Endodermal cell (in vitro differentiated cells): ENCODE data around the gene CELF1. TPM values are rescaled to one million over a fixed set of nuclear protein-coding genes. Genes with fewer than 3 reads are reported as not detected.

Experiments used
- DNase-seq: peaks from one replicate; pipeline ENCODE4 v3.0.0-alpha.2; 2017
- H3K27ac ChIP-seq: 2 replicates; pipeline ENCODE4 v1.5.1; 2013; ENCODE audit warnings: mild to moderate bottlenecking, low read depth, low read length, moderate library complexity
- H3K27me3 ChIP-seq: 2 replicates; pipeline ENCODE4 v1.6.1; 2013; ENCODE audit warnings: mild to moderate bottlenecking, low read length, moderate library complexity; ENCODE audit not compliant: insufficient read depth, control insufficient read depth, poor library complexity, severe bottlenecking
- H3K36me3 ChIP-seq: 2 replicates; pipeline ENCODE4 v1.7.0; 2013; ENCODE audit warnings: mild to moderate bottlenecking, low read length, moderate library complexity; ENCODE audit not compliant: control insufficient read depth, insufficient read depth
- H3K4me1 ChIP-seq: one replicate; pipeline ENCODE4 v1.7.0; 2013; ENCODE audit warnings: low read length; ENCODE audit not compliant: control insufficient read depth, insufficient read depth
- H3K4me3 ChIP-seq: 2 replicates; pipeline ENCODE4 v1.5.1; 2013; ENCODE audit warnings: mild to moderate bottlenecking, low read length, moderate library complexity
- H3K9ac ChIP-seq: 2 replicates; pipeline ENCODE4 v1.6.1; 2013; ENCODE audit warnings: mild to moderate bottlenecking, low read length, moderate library complexity; ENCODE audit not compliant: poor library complexity, severe bottlenecking; ENCODE audit errors: extremely low read depth
- H3K9me3 ChIP-seq: 2 replicates; pipeline ENCODE4 v1.6.1; 2013; ENCODE audit warnings: mild to moderate bottlenecking, low read length, moderate library complexity; ENCODE audit not compliant: control insufficient read depth
- H3K27ac Mint-ChIP-seq: 2 replicates; pipeline ENCODE4 v1.8.0; 2020; ENCODE audit warnings: mixed read lengths
- H3K27me3 Mint-ChIP-seq: 2 replicates; pipeline ENCODE4 v1.8.0; 2021; ENCODE audit warnings: mild to moderate bottlenecking, mixed read lengths; ENCODE audit not compliant: insufficient read depth
- H3K36me3 Mint-ChIP-seq: 2 replicates; pipeline ENCODE4 v1.8.0; 2020; ENCODE audit warnings: low read depth, mixed read lengths
- H3K4me1 Mint-ChIP-seq: 2 replicates; pipeline ENCODE4 v1.8.0; 2020; ENCODE audit warnings: mixed read lengths
- H3K4me3 Mint-ChIP-seq: 2 replicates; pipeline ENCODE4 v1.8.0; 2020; ENCODE audit warnings: mild to moderate bottlenecking, moderate library complexity, mixed read lengths
- H3K9me3 Mint-ChIP-seq: 2 replicates; pipeline ENCODE4 v1.8.0; 2020; ENCODE audit warnings: mild to moderate bottlenecking, mixed read lengths
- whole genome bisulfite sequencing, 2 experiments: methylation state at CpG; one replicate each; pipeline versions ENCODE4 v1.1.5 to v1.1.7; 2013; ENCODE audit warnings: missing lambda C conversion rate in 2 of 2, mixed read lengths in 1 of 2; ENCODE audit not compliant: insufficient coverage in 1 of 2, insufficient read length in 1 of 2; 5-methylcytosine and 5-hydroxymethylcytosine counted together
- total RNA-seq, 2 donors: library from RNA; stranded (reverse); fragmentation: NEBNext Ultra II Directional in 1 of 2; extraction: Animal tissue kit (Norgen Biotek cat#: 25700) in 1 of 2; gene quantifications; 2 replicates in 1 of 2; 3 replicates in 1 of 2; pipeline ENCODE4 v1.2.1, GENCODE V29; 2021
- TF ChIP-seq, protein P1 (sequence below): fragments of 200-600 bp; sonication (generic); conservative IDR thresholded peaks from 2 replicates; pipeline ENCODE4 v1.5.0; 2021; ENCODE audit warnings: antibody characterized with exemption, mild to moderate bottlenecking

Gene CELF1
- total RNA-seq, 2 donors from 2014 or later, result 202 to 205 TPM

DNA sequence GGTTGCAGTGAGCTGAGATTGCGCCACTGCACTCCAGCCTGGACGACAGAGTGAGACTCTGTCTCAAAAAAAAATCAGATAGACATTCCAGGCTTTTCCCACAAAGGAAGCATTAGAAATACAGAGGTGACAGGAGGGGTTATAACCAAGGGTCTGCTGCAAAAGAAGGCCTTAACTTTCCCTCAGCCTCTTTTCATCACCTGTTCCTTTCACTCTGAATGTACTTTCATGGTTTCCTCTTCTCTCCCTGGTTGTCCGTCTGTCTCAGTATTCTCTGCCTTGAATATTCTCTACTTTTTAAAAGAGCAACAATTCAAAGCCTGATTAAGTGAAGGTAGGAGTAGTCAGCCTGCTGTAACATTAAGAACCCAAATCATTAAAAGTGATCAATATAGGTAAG lies 50.2 kb downstream of the CELF1 start:
- H3K4me1 ChIP-seq, result peaks cover 28% of the 10 kb centered on the region
- Mint-ChIP-seq H3K4me3 (no peak overlapping the region), H3K4me1 (peaks cover 61% of the 10 kb centered on the region), H3K36me3 (peaks cover 18% of the 10 kb centered on the region), H3K9me3 (no peaks in the 10 kb centered on the region), H3K27me3 (no peaks in the 10 kb centered on the region), H3K27ac (no peak overlapping the region)
- H3K9me3 ChIP-seq, result no peaks in the 10 kb centered on the region
- no peak overlapping the region for H3K9ac ChIP-seq
- DNase-seq, result no peak
- 80 to 97% methylated on average over 2 to 3 of the region's 3 CpGs for WGBS, 2 experiments
- H3K27ac ChIP-seq, result no peak overlapping the region
- H3K27me3 ChIP-seq, result no peaks in the 10 kb centered on the region
- peaks cover 51% of the 10 kb centered on the region for H3K36me3 ChIP-seq
- TF ChIP-seq, protein P1, sequence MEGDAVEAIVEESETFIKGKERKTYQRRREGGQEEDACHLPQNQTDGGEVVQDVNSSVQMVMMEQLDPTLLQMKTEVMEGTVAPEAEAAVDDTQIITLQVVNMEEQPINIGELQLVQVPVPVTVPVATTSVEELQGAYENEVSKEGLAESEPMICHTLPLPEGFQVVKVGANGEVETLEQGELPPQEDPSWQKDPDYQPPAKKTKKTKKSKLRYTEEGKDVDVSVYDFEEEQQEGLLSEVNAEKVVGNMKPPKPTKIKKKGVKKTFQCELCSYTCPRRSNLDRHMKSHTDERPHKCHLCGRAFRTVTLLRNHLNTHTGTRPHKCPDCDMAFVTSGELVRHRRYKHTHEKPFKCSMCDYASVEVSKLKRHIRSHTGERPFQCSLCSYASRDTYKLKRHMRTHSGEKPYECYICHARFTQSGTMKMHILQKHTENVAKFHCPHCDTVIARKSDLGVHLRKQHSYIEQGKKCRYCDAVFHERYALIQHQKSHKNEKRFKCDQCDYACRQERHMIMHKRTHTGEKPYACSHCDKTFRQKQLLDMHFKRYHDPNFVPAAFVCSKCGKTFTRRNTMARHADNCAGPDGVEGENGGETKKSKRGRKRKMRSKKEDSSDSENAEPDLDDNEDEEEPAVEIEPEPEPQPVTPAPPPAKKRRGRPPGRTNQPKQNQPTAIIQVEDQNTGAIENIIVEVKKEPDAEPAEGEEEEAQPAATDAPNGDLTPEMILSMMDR, result no peak
- no peak overlapping the region for H3K4me3 ChIP-seq

DNA sequence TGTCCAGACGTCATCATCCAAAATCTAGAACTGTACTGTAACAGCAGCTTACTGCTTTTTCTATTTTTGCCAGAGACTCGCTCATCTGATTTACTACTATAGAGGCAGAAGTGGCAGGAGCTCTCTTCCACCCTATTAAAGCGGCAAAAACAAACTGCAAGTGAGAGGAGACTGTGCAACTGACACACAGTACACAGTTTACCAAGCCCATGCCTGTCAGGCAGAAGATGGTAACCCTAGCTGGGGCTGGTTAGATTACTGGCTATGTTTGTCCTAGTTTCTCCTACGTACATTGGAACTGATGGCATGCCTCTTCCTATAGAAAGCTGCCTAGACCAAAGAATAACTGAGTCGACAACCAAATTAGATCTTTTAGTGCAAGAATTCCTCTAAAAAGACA lies 51.8 kb downstream of the CELF1 start:
- peaks cover 15% of the 10 kb centered on the region for H3K4me1 ChIP-seq
- H3K27me3 ChIP-seq, result no peaks in the 10 kb centered on the region
- H3K9me3 ChIP-seq, result no peaks in the 10 kb centered on the region
- Mint-ChIP-seq H3K27me3 (no peaks in the 10 kb centered on the region), H3K36me3 (peaks cover 12% of the 10 kb centered on the region), H3K9me3 (no peaks in the 10 kb centered on the region), H3K4me1 (peaks cover 47% of the 10 kb centered on the region), H3K27ac (peak overlapping the region; percentile 14), H3K4me3 (no peak overlapping the region)
- WGBS, 2 experiments, result 91 to 92% methylated on average over 5 of the region's 5 CpGs
- TF ChIP-seq, protein P1, result no peak
- H3K9ac ChIP-seq, result no peak overlapping the region
- no peak overlapping the region for H3K27ac ChIP-seq
- no peak for DNase-seq
- H3K4me3 ChIP-seq, result no peak overlapping the region
- H3K36me3 ChIP-seq, result peaks cover 68% of the 10 kb centered on the region

DNA sequence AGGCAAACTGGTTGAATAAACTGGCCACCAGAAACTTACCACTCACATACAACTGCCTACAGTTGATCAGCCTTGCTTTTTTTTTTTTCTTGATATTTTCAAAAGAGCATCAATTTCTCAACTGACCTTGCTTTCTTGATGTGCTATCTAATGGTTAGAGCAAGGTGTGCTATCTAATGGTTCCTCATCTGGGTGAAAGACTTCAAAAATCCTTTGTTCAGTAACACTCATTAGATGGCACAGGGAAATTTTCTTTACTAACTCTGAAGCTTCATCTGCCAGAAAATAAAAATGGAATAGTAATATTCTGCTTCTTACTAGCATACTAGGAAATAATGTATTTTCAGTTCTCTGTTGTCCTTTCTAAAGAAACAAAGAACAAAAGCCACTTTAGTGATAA lies 52.8 kb downstream of the CELF1 start:
- Histone ChIP-seq H3K4me3 (no peak overlapping the region), H3K9ac (no peak overlapping the region), H3K27me3 (no peaks in the 10 kb centered on the region), H3K4me1 (peaks cover 16% of the 10 kb centered on the region), H3K27ac (no peak overlapping the region), H3K9me3 (no peaks in the 10 kb centered on the region), H3K36me3 (peaks cover 74% of the 10 kb centered on the region)
- Mint-ChIP-seq H3K27me3 (no peaks in the 10 kb centered on the region), H3K4me3 (no peak overlapping the region), H3K4me1 (peaks cover 46% of the 10 kb centered on the region), H3K27ac (peak overlapping the region; percentile 14), H3K36me3 (peaks cover 11% of the 10 kb centered on the region), H3K9me3 (no peaks in the 10 kb centered on the region)
- no peak for DNase-seq
- TF ChIP-seq, protein P1, result no peak
